Stimulated activated CD8-positive, alpha-beta memory T cell treated with anti-CD3 and anti-CD28 coated beads, Interleukin-7, amount 100 ng/mL, for 24 hours (primary cell): ENCODE measurements around the gene SLC22A7.

ENCODE experiments used
- DNase-seq: peaks from one replicate; pipeline ENCODE4 v3.0.0-alpha.2; 2020; ENCODE audit warnings: low read depth

SLC22A7 gene

DNA sequence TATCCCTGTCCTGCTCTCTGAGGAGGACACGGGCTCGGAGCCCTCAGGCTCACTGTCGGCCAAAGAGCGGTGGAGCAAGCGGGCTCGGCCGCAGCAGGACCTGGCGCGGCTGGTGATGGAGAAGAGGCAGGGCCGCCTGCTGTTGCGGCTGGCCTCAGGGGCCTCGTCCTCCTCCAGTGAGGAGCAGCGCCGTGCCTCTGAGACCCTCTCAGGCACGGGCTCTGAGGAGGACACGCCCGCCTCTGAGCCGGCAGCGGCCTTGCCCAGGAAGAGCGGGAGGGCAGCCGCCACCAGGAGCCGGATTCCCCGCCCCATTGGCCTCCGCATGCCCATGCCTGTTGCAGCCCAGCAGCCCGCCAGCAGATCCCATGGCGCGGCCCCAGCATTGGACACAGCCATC, 14.2 kb upstream of the SLC22A7 start:
- DNase-seq = no peak

DNA sequence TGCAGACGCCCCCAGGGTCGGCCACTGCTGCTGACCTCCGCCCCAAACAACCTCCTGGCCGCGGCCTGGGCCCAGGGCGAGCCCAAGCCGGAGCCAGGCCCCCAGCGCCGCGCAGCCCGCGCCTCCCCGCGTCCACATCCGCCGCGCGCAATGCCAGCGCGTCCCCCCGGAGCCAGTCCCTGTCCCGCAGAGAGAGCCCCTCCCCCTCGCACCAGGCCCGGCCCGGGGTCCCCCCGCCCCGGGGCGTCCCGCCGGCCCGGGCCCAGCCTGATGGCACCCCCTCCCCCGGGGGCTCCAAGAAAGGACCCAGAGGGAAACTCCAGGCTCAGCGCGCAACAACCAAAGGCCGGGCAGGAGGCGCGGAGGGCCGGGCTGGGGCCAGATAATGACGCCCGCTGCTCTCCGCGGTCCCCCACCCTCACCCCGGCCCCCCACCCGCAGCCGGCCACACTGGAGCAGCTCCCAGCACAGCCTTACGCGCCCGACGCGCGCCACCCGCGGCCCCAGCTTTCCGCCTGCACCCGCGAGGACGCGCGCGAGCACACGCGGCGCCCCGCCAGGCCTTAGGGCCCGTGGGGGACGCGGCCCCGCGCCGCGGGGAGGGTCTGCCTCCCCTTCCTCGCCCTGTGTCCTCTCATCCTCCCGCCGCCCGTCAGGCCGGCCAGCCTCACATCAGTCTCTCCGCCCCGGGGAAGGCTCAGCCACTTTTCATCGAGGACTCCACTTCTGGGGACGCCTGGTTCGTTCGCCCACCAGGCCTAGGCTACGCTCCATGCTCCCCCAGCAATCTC, 12.9 kb upstream of the SLC22A7 start:
- no peak for DNase-seq

DNA sequence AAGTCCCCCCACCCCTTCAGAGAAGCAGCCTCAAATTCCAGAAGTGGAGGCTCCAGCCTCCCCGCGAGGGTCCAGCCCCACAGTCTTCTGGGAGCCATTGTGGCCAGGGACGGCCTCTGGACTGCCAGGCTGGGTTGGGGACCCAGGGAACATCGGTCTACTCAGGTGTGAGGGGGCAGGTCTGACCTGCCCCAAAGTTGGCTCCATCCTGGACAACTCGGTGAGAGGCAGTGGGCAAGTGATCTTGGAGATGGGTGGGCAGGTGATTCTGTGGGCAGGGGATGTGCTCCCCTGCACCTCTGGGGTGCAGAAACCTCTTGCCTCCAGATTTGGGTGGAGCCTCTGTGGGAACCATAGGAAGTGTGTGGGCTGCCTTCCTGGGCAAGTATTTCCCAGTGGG, 12.2 kb upstream of the SLC22A7 start:
- no peak for DNase-seq

DNA sequence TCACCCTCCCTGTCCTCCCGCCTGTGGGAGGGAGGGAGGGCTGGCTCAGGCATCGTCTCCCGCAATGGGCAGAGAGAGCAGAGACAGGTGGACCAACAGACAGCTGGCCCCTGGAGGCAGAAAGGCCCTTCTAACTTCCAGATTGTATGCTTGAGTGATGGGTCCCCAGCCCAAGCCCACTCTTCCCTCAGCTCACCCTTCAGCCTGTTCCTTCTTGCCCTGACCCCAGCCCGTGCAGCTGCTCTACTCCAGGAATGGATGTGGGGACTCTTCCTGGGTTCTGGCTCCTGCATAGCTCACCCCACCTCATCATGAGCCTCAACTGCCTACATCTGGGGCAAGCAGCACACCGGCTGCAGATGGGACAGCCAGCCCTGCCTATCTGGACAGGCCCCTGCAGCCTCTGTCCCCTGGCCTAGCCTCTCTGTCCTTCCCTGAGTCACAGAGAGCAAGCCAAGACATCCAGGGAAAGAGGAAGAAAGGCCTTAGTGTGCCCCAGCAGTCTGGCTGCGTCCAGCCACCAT, 11.5 kb upstream of the SLC22A7 start:
- DNase-seq = no peak

DNA sequence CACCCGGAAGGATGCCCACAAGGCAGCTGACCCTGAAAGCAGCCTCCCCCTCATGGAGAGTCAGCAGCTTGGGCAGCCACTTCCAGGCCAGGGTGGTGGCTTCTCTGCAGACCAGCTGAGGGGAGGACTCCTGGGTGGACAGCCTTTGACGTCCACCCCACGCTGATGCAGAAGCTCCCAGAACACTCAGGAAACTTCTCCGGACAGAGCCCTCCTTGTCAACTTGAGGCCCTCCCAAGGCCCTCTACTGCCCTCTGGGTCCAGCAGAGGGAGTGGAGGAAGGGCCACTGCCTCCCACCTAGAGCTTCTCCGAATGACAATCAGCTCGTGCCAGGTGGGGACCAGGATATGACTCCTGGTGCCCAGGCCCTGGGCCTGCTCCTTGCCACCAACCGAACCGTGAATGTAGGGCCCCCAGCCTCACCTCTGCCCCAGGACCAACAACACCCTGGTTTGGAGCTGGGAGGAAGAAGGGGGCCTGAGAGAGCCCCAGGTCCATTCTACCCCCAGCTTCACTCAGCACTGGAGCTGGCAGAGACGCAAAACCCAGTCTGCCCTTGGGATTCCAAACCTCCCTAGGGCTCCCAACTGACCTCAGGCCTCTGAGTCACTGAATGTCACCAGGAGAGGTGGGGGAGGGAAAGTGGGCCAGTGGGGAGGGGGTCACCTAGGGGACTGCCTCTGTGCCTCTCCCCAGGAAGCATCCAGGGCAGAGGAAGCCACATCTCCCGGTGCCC, 10.9 kb upstream of the SLC22A7 start:
- no peak for DNase-seq

DNA sequence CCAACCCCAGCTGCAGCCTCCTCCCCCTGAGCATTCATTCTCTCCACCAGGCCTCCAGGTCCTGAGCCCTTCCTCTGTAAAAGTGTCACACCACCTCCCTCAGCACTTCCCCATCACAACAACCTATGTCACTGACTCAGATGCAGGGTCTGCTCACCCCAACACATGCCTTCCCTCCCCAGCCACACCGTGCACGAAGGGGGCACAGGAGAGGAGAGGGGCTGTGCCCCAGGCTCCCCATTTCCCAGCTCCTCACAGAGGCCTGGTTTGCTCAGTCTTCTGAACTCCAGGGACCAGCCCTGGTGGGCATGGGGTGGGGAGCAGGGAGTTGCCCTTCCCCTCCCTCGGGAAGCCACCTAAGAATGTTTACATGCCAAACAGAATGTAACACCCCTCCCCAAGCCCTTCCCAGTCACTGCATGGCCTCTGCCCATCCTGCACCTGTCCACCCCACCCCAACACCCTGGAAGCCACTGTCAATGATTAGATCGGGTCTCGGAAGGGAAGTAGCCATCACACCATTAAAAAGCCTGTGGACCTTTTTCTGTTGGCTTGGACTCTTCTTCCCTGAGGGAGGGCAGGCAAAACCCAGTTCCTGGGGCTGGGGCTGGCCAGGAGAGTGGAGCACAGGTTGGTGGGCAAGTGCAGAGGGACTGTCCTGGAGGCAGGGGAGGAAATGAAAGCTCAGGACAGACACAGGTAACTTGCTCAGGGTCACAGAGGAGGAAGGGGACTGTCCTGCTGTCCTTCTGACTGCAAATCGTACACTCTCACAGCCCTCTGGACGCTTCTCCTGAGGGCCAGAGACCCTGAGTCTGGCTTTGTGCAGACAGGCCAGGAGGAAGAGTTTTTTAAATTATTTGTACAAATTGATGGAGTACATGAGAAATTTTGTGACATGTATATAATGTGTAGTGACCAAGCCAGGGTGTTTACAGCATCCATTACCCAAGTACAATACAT, 10.1 kb upstream of the SLC22A7 start:
- no peak for DNase-seq

DNA sequence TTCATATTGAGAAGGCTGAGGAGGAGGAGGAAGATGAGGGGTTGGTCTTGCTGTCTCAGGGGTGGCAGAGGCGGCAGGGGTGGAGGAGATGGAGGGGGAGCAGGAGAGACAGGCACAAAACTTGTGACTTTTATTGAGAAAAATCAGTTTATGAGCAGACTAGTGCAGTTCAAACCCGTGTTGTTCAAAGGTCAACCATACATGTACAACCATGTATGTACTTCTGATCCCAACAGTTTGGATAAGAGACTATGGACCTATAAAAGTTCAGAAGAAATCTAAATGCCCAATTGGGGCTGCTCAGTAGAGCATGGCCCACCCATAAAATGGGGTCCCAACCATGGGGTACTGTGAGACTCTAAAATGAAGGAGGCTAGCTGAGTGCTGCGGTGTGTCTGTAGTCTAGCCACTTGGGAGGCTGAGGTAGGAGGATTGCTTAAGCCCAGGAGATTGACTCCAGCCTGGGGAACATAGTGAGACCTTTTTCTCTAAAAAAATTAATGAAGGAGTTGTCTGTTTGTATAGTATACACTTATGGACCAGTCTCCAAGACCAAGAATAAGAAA, 7.6 kb upstream of the SLC22A7 start:
- DNase-seq = no peak

DNA sequence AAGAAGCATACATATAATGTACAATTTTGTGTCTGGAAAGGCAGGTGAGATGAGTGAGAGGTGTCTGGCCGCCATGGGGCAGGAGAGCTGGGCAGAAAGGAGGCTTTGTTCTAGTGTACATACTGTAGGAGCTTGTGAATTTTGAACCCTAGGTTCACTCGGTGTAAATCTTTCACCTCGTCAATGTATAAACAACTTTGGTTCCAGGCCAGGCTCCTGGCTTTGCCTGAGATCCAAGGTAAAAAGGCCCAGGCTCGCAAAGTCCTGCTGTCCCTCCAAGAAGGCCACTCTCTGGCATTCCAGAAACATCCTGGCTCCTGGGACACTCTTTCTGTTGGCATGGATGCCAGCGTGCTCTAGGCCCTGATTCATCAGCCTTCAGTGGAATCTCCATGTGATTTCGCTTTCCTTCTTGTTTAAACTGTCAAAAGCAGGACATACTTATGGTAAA, 7.1 kb upstream of the SLC22A7 start:
- no peak for DNase-seq

DNA sequence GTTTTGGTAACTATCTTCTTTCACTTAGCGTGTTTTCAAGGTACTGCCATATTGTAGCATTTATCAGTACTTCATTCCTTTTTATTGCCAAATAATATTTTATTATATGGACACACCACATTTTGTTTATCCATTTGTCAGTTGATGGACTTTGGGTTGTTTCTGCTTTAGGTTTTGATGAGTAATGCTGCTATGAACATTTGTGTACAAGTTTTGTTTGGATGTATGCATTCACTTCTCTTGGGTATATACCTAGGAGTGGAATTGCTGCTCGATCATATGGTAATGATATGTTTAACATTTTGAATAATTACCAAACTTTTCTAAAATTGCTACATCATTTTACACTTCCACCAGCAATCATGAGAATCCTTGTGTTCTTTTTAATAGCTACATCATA, 6.4 kb upstream of the SLC22A7 start:
- DNase-seq = no peak

DNA sequence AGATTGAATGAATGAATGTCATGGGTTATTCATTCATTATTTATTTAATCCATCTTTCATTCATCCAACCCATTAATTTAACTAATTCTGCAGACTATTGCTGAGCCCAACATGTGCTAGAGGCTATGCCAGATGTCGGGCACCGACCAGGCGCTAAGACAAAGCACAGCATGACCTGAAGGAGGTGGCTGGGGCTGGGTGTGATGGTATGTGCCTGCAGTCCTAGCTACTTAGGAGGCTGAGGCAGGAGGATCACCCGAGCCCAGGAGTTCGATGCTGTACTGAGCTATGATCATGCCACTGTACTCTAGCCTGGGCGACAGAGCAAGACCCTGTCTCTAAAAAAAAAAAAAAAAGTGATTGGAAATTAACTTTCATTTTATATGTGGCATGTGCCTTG, 5.7 kb upstream of the SLC22A7 start:
- no peak for DNase-seq

DNA sequence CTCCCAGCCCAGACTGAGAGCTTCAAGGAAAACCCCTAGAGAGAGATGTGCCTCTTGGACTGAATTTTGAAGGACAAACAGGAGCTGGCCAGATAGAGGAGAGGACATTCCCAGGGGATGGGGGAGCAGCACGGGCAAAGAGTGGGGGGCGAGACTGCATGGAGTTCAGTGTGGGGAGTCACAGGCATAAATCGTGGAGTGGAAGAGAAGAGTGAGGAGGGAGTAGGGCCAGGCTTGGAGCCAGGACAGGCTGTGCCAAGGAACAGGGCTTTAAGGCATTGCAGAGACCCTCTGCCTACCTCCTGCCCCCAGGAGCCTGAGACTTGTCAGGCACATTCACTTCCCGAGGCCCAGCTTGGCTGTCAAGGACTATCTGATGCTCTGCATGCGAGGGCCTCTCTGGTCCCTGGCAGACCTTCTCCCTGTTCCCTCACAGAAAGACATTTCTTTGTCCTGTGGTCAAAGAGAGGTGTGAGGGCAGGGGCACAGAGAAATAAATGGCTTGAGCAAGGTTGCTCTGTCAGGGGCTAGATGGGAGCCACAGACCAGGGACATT, 5.2 kb upstream of the SLC22A7 start:
- DNase-seq = no peak

DNA sequence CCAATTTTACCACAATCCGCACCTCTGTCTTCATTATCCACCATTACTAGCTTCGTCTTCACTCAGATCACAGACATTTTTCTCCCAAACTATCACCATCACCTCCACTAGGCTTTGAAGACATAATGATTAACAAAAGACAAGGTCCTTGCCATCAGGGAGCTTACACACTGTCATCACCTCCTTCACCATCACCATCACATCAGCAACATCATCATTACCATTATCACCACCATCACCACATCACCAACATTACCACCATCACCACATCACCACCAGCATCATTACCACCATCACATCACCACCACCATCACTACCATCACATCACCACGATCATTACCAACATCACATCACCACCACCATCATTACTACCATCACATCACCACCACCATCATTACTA, 4.4 kb upstream of the SLC22A7 start:
- DNase-seq = no peak

DNA sequence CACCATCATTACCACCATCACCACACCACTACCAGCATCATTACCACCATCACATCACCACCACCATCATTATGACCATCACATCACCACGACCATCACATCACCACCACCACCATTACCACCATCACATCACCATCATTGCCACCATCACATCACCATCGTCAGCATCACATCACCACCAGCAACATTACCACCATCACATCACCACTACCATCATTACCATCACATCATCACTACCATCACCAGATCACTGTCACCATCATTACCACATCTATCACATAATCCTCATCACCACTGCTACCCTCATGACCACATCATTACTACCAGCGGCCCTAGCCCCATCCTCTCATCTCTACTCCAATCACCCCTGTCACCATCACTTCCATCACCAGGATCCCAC, 3.5 kb upstream of the SLC22A7 start:
- DNase-seq = no peak

DNA sequence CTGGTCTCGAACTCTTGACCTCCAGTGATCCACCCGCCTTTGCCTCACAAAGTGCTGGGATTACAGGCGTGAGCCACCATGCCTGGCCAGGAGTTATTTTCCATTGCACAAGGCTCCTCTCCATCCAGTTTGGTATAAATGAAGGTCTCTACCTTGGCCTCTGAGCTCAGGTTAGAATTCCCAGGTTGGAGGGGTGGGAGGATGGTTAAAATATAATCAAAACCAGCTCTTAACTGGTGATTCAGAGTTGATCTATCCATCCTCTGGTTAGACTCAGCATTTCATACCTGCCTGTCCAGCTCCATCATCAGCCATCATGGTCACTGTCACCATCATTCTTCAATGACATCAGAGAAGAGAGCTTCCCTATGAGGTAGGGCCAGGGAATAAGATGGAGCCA, 2.6 kb upstream of the SLC22A7 start:
- DNase-seq = no peak

DNA sequence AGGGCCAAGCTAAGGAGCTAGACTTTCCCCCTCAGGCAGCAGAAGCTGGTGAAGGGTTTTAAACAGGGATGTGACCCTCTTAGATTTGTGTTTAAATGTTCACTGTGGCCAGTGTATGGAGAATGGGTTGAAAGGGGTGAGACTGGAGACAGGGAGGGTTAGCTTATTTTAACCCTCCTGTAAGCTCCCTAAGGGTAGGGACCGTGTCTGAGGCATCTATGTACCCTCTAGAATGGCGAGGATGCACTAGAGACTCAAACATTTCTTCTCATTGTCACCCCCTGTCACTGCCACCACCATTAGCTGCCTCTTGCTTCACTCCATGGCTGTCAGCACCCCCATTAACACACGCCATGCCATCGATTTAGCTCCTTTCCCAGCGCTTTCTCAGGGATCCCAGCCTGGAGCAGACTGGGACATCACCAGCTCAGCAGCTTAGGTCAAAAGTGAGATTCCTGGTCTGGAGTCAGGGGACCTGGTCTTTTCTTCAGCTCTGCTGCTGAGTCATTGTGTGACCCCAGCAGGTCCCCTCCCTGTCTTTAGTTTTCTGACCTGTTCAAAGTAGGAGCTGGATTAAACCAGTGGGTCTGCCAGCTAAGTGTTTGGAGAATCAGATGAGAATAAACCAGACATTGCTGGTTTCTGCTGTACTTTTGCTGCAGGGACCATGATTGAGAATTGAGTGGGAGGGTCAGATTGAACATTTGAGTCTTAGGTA, 1.1 kb upstream of the SLC22A7 start:
- no peak for DNase-seq

DNA sequence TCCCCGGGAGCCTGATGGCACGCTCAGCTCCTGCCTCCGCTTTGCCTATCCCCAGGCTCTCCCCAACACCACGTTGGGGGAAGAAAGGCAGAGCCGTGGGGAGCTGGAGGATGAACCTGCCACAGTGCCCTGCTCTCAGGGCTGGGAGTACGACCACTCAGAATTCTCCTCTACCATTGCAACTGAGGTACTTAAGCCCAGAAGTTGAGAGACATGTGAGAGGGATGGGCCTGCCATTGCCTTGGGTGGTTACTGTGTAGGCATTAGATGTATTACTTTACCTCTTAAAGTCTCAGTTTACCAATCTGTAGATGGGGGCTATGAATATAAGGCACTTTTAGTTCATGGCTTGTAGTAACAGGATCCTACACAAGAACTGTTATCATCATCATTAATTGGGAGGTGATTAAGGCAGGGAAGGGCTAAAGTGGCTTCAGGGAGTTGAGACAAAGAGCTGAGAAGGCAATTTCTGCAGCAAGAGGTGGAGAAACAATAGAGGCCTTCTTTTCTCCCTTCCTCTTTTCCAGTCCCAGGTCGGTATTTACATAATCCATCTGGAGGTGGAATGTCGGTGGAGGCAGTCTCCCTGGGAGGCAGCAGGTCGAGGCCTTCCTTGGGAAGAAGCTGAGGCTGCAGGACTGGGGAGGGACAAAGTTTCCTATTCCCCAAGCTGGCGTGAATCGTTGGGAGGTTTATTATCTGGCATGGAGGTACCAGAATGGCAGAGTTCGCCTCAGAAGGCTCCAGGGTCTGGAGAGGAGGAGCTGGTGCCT, 691 bp downstream of the SLC22A7 start:
- no peak for DNase-seq

DNA sequence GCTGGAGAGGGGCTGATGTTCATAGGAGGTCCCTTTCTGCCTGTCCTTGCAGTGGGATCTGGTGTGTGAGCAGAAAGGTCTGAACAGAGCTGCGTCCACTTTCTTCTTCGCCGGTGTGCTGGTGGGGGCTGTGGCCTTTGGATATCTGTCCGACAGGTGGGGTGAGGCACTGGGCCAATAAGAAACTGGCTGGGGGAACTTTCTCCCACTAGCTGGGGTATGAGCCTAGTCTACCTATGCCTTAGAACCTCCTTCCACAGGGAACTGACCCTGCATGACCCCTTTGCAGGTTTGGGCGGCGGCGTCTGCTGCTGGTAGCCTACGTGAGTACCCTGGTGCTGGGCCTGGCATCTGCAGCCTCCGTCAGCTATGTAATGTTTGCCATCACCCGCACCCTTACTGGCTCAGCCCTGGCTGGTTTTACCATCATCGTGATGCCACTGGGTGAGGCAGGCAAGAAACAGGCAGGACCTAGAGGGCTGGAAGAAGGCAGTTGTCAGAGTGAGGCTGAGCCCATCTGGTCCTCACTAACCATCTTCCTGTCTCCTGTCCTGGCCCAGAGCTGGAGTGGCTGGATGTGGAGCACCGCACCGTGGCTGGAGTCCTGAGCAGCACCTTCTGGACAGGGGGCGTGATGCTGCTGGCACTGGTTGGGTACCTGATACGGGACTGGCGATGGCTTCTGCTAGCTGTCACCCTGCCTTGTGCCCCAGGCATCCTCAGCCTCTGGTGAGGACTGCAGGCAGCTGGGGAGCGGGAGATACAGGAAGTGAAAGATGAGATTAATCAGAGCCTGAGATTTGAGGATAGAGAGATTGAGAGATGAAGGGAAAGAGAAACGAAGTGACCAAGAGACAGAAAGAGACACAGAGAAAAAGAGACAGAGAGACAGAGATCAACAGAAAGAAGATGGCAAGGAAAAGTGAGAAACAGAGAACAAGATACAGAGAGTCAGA, 1.6 kb downstream of the SLC22A7 start:
- DNase-seq = no peak

DNA sequence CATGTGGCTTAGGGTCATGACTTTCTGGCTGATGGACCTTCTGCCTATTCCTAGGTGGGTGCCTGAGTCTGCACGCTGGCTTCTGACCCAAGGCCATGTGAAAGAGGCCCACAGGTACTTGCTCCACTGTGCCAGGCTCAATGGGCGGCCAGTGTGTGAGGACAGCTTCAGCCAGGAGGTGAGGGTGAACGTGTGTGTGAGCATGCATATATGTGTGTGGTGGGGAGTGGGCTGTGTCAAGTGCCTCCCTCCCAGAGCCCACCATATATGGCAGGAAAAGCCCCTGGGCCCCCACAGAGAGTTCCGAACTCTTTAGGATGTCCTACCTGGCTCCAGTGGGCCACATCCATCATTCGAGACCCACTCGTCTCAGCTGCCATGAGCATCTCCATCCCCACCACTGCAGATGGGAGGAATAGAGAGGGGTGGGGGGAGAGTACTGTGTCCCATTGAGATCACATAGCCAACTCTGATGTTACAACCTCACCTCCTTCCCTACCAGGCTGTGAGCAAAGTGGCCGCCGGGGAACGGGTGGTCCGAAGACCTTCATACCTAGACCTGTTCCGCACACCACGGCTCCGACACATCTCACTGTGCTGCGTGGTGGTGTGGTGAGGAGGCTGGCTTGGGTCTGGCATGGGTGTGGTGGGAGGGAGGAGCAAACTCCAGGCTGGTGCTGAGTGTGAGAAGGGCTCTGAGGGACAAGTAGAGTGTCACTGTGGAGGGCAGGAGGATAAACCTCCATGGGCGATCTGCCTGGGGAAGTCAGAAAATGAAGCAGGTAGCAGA, 3.2 kb downstream of the SLC22A7 start:
- DNase-seq = no peak
